B cell (primary cell): ENCODE data around the gene FOXD1. TPM values are rescaled to one million over a fixed set of nuclear protein-coding genes. Genes with fewer than 3 reads are reported as not detected.

Experiments
- ATAC-seq: fragments of 200-7000 bp; cut with Tn5 transposase; one replicate; pipeline ENCODE4 v1.10.0; 2021; ENCODE audit warnings: low read depth, mild to moderate bottlenecking, moderate number of reproducible peaks, moderate library complexity
- CTCF ChIA-PET: fragments of 350-600 bp; sonication (Branson Sonifier 250); formaldehyde crosslinking; loops from one replicate; lab custom pipeline; 2021; ENCODE audit warnings: antibody characterized with exemption, inconsistent platforms; lab: Charles Lee
- POLR2A ChIA-PET: fragments of 350-600 bp; sonication (Branson Sonifier 250); formaldehyde crosslinking; loops from one replicate; lab custom pipeline; 2021; ENCODE audit warnings: antibody characterized with exemption; lab: Charles Lee
- DNase-seq: peaks from one replicate; pipeline ENCODE4 v3.0.0; 2013
- H2AFZ ChIP-seq: 2 replicates; pipeline ENCODE4 v1.6.1; 2012; ENCODE audit warnings: mild to moderate bottlenecking, low read depth, low read length; ENCODE audit not compliant: insufficient read depth, poor library complexity, severe bottlenecking
- H3K27ac ChIP-seq, 2 donors: 1 replicate in 1 of 2; 2 replicates in 1 of 2; pipeline ENCODE4 v1.5.1; 2012 to 2013; ENCODE audit warnings: low read length in 2 of 2, mild to moderate bottlenecking in 2 of 2, moderate library complexity in 1 of 2
- H3K27me3 ChIP-seq, 4 experiments: fragments of 200-600 bp in 1 of 4; sonication (generic) in 1 of 4; replicated peaks in 1 of 4; 1 replicate in 2 of 4; 2 replicates in 2 of 4; pipeline versions ENCODE4 v1.6.1 to v1.7.0; 2013 to 2016; ENCODE audit warnings: low read length in 3 of 4, mild to moderate bottlenecking in 2 of 4, mixed read lengths in 1 of 4, moderate library complexity in 1 of 4; ENCODE audit not compliant: insufficient read depth in 4 of 4, control insufficient read depth in 3 of 4; ENCODE audit errors: control extremely low read depth in 1 of 4
- H3K36me3 ChIP-seq, 2 experiments: replicated peaks in 1 of 2; 1 replicate in 1 of 2; 2 replicates in 1 of 2; pipeline versions ENCODE4 v1.6.1 to v1.7.1; 2013; ENCODE audit warnings: low read length in 1 of 2; ENCODE audit not compliant: insufficient read depth in 2 of 2, control insufficient read depth in 1 of 2; ENCODE audit errors: control extremely low read depth in 1 of 2, extremely low read depth in 1 of 2
- H3K4me1 ChIP-seq, 2 donors: fragments of 200-600 bp in 1 of 2; sonication (generic) in 1 of 2; 1 replicate in 1 of 2; 2 replicates in 1 of 2; pipeline versions ENCODE4 v1.5.1 to v1.6.1; 2013 to 2017; ENCODE audit warnings: low read length in 2 of 2; ENCODE audit not compliant: control insufficient read depth in 2 of 2, insufficient read depth in 2 of 2
- H3K4me2 ChIP-seq: replicated peaks from 2 replicates; pipeline ENCODE3; 2012; ENCODE audit warnings: mild to moderate bottlenecking, low read depth, low read length; ENCODE audit not compliant: poor library complexity, severe bottlenecking
- H3K4me3 ChIP-seq, 5 experiments: fragments of 200-600 bp in 1 of 5; sonication (generic) in 1 of 5; 1 replicate in 3 of 5; 2 replicates in 2 of 5; pipeline versions ENCODE4 v1.5.1 to v1.7.0; 2011 to 2016; ENCODE audit warnings: low read length in 4 of 5, mild to moderate bottlenecking in 4 of 5, low read depth in 2 of 5, control low read depth in 1 of 5, moderate library complexity in 1 of 5; ENCODE audit not compliant: insufficient read depth in 1 of 5; ENCODE audit errors: control extremely low read depth in 1 of 5, extremely low read depth in 1 of 5
- H3K79me2 ChIP-seq: fragments of 200-600 bp; sonication (generic); one replicate; pipeline ENCODE4 v1.6.0; 2016; ENCODE audit warnings: low read length; ENCODE audit not compliant: control insufficient read depth, insufficient read depth
- H3K9ac ChIP-seq: fragments of 200-600 bp; sonication (generic); 2 replicates; pipeline ENCODE4 v1.6.1; 2017; ENCODE audit warnings: mild to moderate bottlenecking, low read length, moderate library complexity
- H3K9me3 ChIP-seq, 3 donors: one replicate each; pipeline versions ENCODE4 v1.6.1 to v1.7.1; 2013; ENCODE audit warnings: low read length in 2 of 3; ENCODE audit not compliant: control insufficient read depth in 2 of 3, insufficient read depth in 1 of 3; ENCODE audit errors: control extremely low read depth in 1 of 3
- H4K20me1 ChIP-seq: 2 replicates; pipeline ENCODE4 v1.6.0; 2012; ENCODE audit warnings: mild to moderate bottlenecking, low read length; ENCODE audit not compliant: insufficient read depth, control insufficient read depth, poor library complexity, severe bottlenecking
- H3K27ac Mint-ChIP-seq: one replicate; pipeline ENCODE4 v1.8.0; 2021; ENCODE audit warnings: mixed read lengths
- H3K27me3 Mint-ChIP-seq: one replicate; pipeline ENCODE4 v1.8.0; 2021; ENCODE audit warnings: mixed read lengths
- H3K4me1 Mint-ChIP-seq: one replicate; pipeline ENCODE4 v1.8.0; 2021; ENCODE audit warnings: mixed read lengths
- H3K4me3 Mint-ChIP-seq: one replicate; pipeline ENCODE4 v1.8.0; 2021; ENCODE audit warnings: mixed read lengths
- H3K9me3 Mint-ChIP-seq: one replicate; pipeline ENCODE4 v1.8.0; 2022; ENCODE audit warnings: mixed read lengths; ENCODE audit not compliant: insufficient read depth
- EZH2 ChIP-seq: IDR thresholded peaks from 2 replicates; pipeline ENCODE4 v1.6.1; 2012; ENCODE audit warnings: borderline replicate concordance, low read depth, mild to moderate bottlenecking, moderate library complexity, low read length; ENCODE audit not compliant: insufficient read depth, poor library complexity, severe bottlenecking
- WGBS: methylation state at CpG from one replicate; pipeline ENCODE4 v1.1.5; 2013; ENCODE audit warnings: missing lambda C conversion rate; ENCODE audit not compliant: insufficient coverage; 5-methylcytosine and 5-hydroxymethylcytosine counted together
- intact Hi-C: fragments of 100-400 bp; cut with micrococcal nuclease; formaldehyde crosslinking; loops from one replicate; pipeline ENCODE4 v1.10.0; 2022
- polyA plus RNA-seq: library from polyadenylated mRNA; depleted of rRNA; stranded (reverse); fragments of >200 nt; gene quantifications from 2 replicates; pipeline ENCODE4 v1.2.3, GENCODE V29; 2012
- total RNA-seq, 2 donors: library from RNA; stranded (reverse); fragments of 120-200 nt in 1 of 2; gene quantifications; 1 replicate in 1 of 2; 2 replicates in 1 of 2; pipeline versions ENCODE4 v1.2.3 to v1.2.4, GENCODE V29; 2013 to 2022
- TF ChIP-seq, protein P1 (sequence below): fragments of 200-600 bp; IDR thresholded peaks from one replicate; pipeline ENCODE4 v1.8.0; 2022; ENCODE audit warnings: antibody characterized with exemption, mild to moderate bottlenecking

Gene FOXD1
- total and polyA plus RNA-seq, 2 donors (not counting 1 experiment from before 2014, with no cell fraction given): 0.34 to 0.49 TPM

DNA sequence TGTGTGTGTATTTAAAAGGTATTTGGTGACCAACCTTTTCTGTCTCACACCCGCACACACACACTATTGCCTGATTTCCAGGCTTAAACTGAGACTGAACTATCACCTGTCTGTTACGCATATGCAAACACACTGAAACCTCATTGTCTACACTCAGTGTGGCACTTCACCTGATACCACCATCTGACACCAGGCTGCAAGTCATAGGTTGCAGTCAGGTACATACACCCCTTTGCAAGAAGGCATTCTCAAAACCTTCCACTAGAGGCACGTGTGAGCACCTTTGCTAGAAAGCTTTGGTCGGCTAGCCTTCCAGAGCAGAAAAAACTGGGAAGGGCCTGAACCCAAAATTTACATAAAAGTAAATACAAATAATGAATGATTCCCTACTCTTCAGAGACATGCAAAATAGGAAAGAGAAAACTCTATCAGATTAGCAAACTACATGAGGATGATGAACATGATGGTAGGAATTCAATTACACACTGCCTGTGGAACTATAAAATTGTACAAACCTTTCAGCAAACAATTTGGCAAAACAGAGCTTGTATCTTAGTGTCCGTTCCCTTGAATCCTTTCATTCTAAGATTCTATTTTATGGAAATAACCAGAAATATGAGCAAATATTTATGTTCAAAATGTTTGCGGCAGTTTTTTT is 5.9 kb upstream of the FOXD1 start:
- ChIA-PET CTCF (interaction anchor here (0.7 to 2.0 kb wide), 7 partner anchors 9 to 242 kb away, joined by 3 to 10 read pairs (median 4); no protein-coding TSS in a partner anchor), POLR2A (no interaction called here)
- H3K27ac ChIP-seq: no peak overlapping the region
- peaks cover 67% of the 10 kb centered on the region for H3K27me3 Mint-ChIP-seq
- 45% methylated on average over 2 of the region's 6 CpGs for WGBS
- H3K9me3 Mint-ChIP-seq: peaks cover 5% of the 10 kb centered on the region
- H3K27me3 ChIP-seq: peaks cover 4 to 67% (median 59%) of the 10 kb centered on the region in 4 experiments
- no peaks in the 10 kb centered on the region for H3K36me3 ChIP-seq
- H3K4me1 ChIP-seq: peaks cover 10 to 23% of the 10 kb centered on the region in 2 donors
- no peak overlapping the region for H2AFZ ChIP-seq
- intact Hi-C loops: loop anchor here (5.0 kb wide), 1 partner anchor 43 kb away; the partner anchor contains the start of gene BTF3
- H3K4me2 ChIP-seq: no peak overlapping the region
- H3K27ac Mint-ChIP-seq: no peak overlapping the region
- H3K4me3 Mint-ChIP-seq: no peak overlapping the region
- DNase-seq: peak; percentile 62
- H3K4me3 ChIP-seq: no peak overlapping the region
- H3K9me3 ChIP-seq: peaks cover 0 to 22% (median 14%) of the 10 kb centered on the region in 3 donors
- ATAC-seq: peak; percentile 68
- H3K9ac ChIP-seq: no peak overlapping the region
- no peaks in the 10 kb centered on the region for H3K79me2 ChIP-seq
- H3K4me1 Mint-ChIP-seq: peaks cover 7% of the 10 kb centered on the region
- no peaks in the 10 kb centered on the region for H4K20me1 ChIP-seq
- TF ChIP-seq EZH2: no peak
- TF ChIP-seq, protein P1, sequence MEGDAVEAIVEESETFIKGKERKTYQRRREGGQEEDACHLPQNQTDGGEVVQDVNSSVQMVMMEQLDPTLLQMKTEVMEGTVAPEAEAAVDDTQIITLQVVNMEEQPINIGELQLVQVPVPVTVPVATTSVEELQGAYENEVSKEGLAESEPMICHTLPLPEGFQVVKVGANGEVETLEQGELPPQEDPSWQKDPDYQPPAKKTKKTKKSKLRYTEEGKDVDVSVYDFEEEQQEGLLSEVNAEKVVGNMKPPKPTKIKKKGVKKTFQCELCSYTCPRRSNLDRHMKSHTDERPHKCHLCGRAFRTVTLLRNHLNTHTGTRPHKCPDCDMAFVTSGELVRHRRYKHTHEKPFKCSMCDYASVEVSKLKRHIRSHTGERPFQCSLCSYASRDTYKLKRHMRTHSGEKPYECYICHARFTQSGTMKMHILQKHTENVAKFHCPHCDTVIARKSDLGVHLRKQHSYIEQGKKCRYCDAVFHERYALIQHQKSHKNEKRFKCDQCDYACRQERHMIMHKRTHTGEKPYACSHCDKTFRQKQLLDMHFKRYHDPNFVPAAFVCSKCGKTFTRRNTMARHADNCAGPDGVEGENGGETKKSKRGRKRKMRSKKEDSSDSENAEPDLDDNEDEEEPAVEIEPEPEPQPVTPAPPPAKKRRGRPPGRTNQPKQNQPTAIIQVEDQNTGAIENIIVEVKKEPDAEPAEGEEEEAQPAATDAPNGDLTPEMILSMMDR: peak; percentile 84

DNA sequence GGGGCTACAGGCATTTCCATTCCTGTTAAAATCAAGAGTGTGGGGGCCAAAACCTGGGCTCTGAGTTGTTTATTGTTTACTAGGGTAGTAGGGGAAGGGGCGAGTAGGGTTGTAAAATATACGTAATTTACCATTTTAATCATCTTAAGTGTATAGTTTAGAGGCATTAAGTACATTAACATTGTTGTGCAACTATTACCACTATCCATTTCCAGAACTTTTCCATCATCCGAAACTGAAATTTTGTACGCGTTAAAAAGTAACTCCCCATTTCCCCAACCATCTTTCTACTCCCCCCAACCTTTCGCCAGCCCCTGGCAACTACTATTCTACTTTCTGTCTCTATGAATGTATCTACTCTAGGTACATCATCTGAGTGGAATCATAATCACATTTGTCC is 3.6 kb upstream of the FOXD1 start:
- Mint-ChIP-seq H3K4me1 (peaks cover 19% of the 10 kb centered on the region), H3K9me3 (peaks cover 5% of the 10 kb centered on the region), H3K27ac (peak overlapping the region; percentile 54), H3K27me3 (peaks cover 65% of the 10 kb centered on the region), H3K4me3 (peak overlapping the region; percentile 6)
- Histone ChIP-seq H3K79me2 (no peaks in the 10 kb centered on the region), H3K9ac (no peak overlapping the region), H3K4me1 (peaks cover 20 to 34% of the 10 kb centered on the region in 2 donors), H2AFZ (no peak overlapping the region), H3K27me3 (peaks cover 4 to 74% (median 68%) of the 10 kb centered on the region in 4 experiments), H3K9me3 (peaks cover 0 to 34% (median 19%) of the 10 kb centered on the region in 3 donors), H3K36me3 (no peaks in the 10 kb centered on the region), H4K20me1 (no peaks in the 10 kb centered on the region), H3K4me3 (no peak overlapping the region), H3K27ac (no peak overlapping the region), H3K4me2 (no peak overlapping the region)
- 69% methylated on average over 3 of the region's 6 CpGs for WGBS
- ChIA-PET POLR2A (no interaction called here), CTCF (no interaction called here)
- no peak for DNase-seq
- ATAC-seq: no peak
- TF ChIP-seq, protein P1: no peak
- no peak for TF ChIP-seq EZH2
- intact Hi-C loops: loop anchor here (2.0 to 5.0 kb wide), 2 partner anchors 15 to 45 kb away; partner anchors contain the start of gene BTF3
